Measurements from ENCODE around the gene ETS2. TPM values are rescaled to one million over a fixed set of nuclear protein-coding genes. Genes with fewer than 3 reads are reported as not detected.

The ETS2 gene
- total RNA-seq, 1 donor from 2014 or later = 42.2 TPM

GRCh38 chr21:38760762-38761155, 45.0 kb upstream of the ETS2 start:
- no peak overlapping the region for H3K27ac Mint-ChIP-seq
- no peak for DNase-seq (ENCODE audit: extremely low spot score, unreplicated experiment)
- no peak for TF ChIP-seq CTCF (conservative IDR thresholded peaks at IDR 0.05)
- H3K9me3 Mint-ChIP-seq = no peaks in the 10 kb centered on the region
- H3K4me3 Mint-ChIP-seq = no peak overlapping the region
- no peaks in the 10 kb centered on the region for H3K36me3 Mint-ChIP-seq
- peaks cover 11% of the 10 kb centered on the region for H3K27me3 Mint-ChIP-seq
- peaks cover 27% of the 10 kb centered on the region for H3K4me1 Mint-ChIP-seq (ENCODE audit: unreplicated experiment)

GRCh38 chr21:38761531-38761930, 44.2 kb upstream of the ETS2 start:
- Mint-ChIP-seq H3K27me3 (peaks cover 11% of the 10 kb centered on the region), H3K9me3 (no peaks in the 10 kb centered on the region), H3K36me3 (no peaks in the 10 kb centered on the region), H3K4me3 (no peak overlapping the region), H3K4me1 (ENCODE audit: unreplicated experiment) (peaks cover 27% of the 10 kb centered on the region), H3K27ac (no peak overlapping the region)
- TF ChIP-seq CTCF (conservative IDR thresholded peaks at IDR 0.05) = no peak
- DNase-seq (ENCODE audit: extremely low spot score, unreplicated experiment) = no peak

GRCh38 chr21:38765056-38765455, 40.7 kb upstream of the ETS2 start:
- no peak overlapping the region for H3K4me3 Mint-ChIP-seq
- H3K27ac Mint-ChIP-seq = no peak overlapping the region
- no peaks in the 10 kb centered on the region for H3K9me3 Mint-ChIP-seq
- H3K4me1 Mint-ChIP-seq (ENCODE audit: unreplicated experiment) = peaks cover 21% of the 10 kb centered on the region
- TF ChIP-seq CTCF (conservative IDR thresholded peaks at IDR 0.05) = no peak
- H3K36me3 Mint-ChIP-seq = no peaks in the 10 kb centered on the region
- H3K27me3 Mint-ChIP-seq = peaks cover 8% of the 10 kb centered on the region
- DNase-seq (ENCODE audit: extremely low spot score, unreplicated experiment) = no peak

- no peak for DNase-seq (ENCODE audit: extremely low spot score, unreplicated experiment)
- Mint-ChIP-seq H3K4me3 (peak overlapping the region; percentile 40), H3K27ac (peak overlapping the region; percentile 82), H3K36me3 (no peaks in the 10 kb centered on the region), H3K9me3 (no peaks in the 10 kb centered on the region), H3K27me3 (peaks cover 4% of the 10 kb centered on the region), H3K4me1 (ENCODE audit: unreplicated experiment) (peaks cover 19% of the 10 kb centered on the region)
- no peak for TF ChIP-seq CTCF (conservative IDR thresholded peaks at IDR 0.05)
Measured at GRCh38 chr21:38766987-38767722, 38.6 kb upstream of the ETS2 start.

GRCh38 chr21:38768471-38769063, 37.2 kb upstream of the ETS2 start:
- Mint-ChIP-seq H3K4me3 (no peak overlapping the region), H3K36me3 (no peaks in the 10 kb centered on the region), H3K9me3 (no peaks in the 10 kb centered on the region), H3K27me3 (peaks cover 4% of the 10 kb centered on the region), H3K27ac (peak overlapping the region; percentile 2), H3K4me1 (ENCODE audit: unreplicated experiment) (peaks cover 29% of the 10 kb centered on the region)
- TF ChIP-seq CTCF (conservative IDR thresholded peaks at IDR 0.05) = no peak
- no peak for DNase-seq (ENCODE audit: extremely low spot score, unreplicated experiment)

Data from type B pancreatic cell (in vitro differentiated cells).